Measurements from ENCODE around the gene AOPEP.

Gene AOPEP

DNA sequence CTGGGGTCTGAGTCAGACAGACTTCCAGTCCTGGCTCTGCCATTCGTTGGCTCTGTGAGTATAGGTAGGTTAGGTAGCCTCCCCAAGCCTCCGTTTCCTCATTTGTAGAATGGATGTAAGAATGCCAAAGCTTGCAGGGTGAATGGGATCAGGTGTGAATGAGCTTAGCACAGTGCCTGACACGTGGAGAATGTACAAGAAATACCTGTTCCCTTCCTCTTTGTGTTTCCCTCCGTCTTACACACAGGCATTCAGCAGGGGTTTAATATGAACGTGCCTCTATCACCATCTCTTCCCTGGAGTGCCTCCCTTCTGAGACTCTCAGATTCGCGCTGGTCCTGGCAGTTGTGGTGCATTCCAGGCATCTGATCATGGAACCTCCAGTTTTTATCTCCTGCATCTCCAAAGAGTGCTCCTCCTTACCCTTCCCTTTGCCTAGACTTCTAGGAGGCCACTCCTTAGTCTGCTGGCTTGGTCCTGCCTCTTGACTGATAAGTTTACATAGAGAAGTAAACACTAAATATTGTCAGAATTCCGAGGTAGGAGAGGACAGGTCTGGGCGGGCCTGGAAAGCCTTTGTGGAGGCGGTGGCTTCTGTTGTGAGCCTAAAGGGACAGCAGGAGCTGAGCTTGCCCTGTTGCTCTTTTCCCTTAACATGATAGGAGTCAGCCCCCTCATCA, 199.4 kb downstream of the AOPEP start:
- no peaks in the 10 kb centered on the region for H3K36me3 ChIP-seq (ENCODE audit: control insufficient read depth in 1 of 2, insufficient read depth in 2 of 2, low read length in 2 of 2)
- no peak overlapping the region for H3K4me3 ChIP-seq (ENCODE audit: low read depth in 1 of 2, low read length in 2 of 2)
- H3K9ac ChIP-seq (ENCODE audit: low read depth in 1 of 2, low read length in 2 of 2) = no peak overlapping the region
- no peaks in the 10 kb centered on the region for H3K9me3 ChIP-seq (ENCODE audit: control insufficient read depth in 1 of 2, low read length in 2 of 2)
- no peak overlapping the region for H3K27ac ChIP-seq (ENCODE audit: low read depth, low read length)
- H3K27me3 ChIP-seq (ENCODE audit: control insufficient read depth in 1 of 2, insufficient read depth in 2 of 2, low read length in 2 of 2) = no peaks in the 10 kb centered on the region
- H3K4me1 ChIP-seq (ENCODE audit: control insufficient read depth in 1 of 2, insufficient read depth in 2 of 2, low read length in 2 of 2) = peaks cover 0 to 16% of the 10 kb centered on the region in 2 donors

DNA sequence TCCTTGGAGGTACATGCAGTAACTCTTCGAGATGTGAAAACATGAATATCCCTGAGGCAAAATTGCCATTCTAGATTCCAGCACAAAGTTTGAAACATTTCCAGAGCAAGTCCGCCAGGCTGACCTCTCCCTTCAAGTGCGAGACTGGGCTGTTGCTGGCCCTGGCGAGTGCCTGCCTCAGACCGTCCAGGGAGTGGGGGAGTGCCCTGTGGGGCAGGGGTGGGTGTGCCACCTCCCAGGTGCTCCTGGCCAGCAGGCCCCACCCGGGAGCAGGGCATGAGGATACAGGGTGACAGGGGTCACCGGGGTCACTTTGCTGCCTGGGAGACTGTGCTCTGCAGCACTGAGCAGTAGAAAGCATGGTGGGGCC, 199.9 kb downstream of the AOPEP start:
- Histone ChIP-seq H3K9ac (ENCODE audit: low read depth in 1 of 2, low read length in 2 of 2) (no peak overlapping the region), H3K36me3 (ENCODE audit: control insufficient read depth in 1 of 2, insufficient read depth in 2 of 2, low read length in 2 of 2) (no peaks in the 10 kb centered on the region), H3K4me1 (ENCODE audit: control insufficient read depth in 1 of 2, insufficient read depth in 2 of 2, low read length in 2 of 2) (peaks cover 0 to 20% of the 10 kb centered on the region in 2 donors), H3K27ac (ENCODE audit: low read depth, low read length) (no peak overlapping the region), H3K4me3 (ENCODE audit: low read depth in 1 of 2, low read length in 2 of 2) (no peak overlapping the region), H3K27me3 (ENCODE audit: control insufficient read depth in 1 of 2, insufficient read depth in 2 of 2, low read length in 2 of 2) (no peaks in the 10 kb centered on the region), H3K9me3 (ENCODE audit: control insufficient read depth in 1 of 2, low read length in 2 of 2) (no peaks in the 10 kb centered on the region)

DNA sequence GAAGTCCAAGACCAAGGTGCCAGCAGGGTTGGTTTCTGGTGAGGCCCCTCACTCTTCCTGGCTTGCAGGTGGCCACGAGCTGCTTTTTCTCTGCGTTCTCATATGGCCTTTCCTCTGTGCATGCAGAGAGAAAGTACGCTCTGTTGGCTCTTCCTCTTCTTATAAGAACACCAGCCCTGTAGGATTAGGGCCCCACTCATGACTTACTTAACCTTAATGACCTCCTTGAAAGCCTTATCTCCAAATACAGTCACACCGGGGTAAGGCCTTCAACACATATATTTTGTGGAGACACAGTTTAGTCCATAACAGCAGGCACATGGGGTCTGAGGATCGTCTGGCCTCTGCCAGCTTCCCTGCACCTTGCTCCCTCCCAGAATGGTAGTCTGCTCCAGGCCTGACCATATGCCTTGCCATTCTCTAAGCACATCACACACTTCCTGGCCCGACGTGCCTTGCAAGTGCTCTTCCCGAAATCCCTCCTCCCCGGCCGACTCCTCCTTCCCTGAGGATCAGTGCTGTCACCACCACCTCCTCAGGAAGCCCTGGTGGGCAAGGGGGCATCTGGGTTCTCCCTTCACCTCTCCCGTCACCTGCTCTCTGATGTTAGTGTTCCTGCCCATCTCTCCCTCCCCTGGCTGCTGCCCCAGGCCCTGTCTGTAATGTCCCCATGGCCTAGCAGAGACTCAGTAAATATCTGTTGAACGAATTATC, 200.7 kb downstream of the AOPEP start:
- Histone ChIP-seq H3K36me3 (ENCODE audit: control insufficient read depth in 1 of 2, insufficient read depth in 2 of 2, low read length in 2 of 2) (no peaks in the 10 kb centered on the region), H3K9ac (ENCODE audit: low read depth in 1 of 2, low read length in 2 of 2) (no peak overlapping the region), H3K4me1 (ENCODE audit: control insufficient read depth in 1 of 2, insufficient read depth in 2 of 2, low read length in 2 of 2) (peaks cover 0 to 14% of the 10 kb centered on the region in 2 donors), H3K27ac (ENCODE audit: low read depth, low read length) (no peak overlapping the region), H3K27me3 (ENCODE audit: control insufficient read depth in 1 of 2, insufficient read depth in 2 of 2, low read length in 2 of 2) (no peaks in the 10 kb centered on the region), H3K4me3 (ENCODE audit: low read depth in 1 of 2, low read length in 2 of 2) (no peak overlapping the region), H3K9me3 (ENCODE audit: control insufficient read depth in 1 of 2, low read length in 2 of 2) (no peaks in the 10 kb centered on the region)

GRCh38 chr9:94927762-94928670, 201.5 kb downstream of the AOPEP start:
- no peak overlapping the region for H3K27ac ChIP-seq (ENCODE audit: low read depth, low read length)
- H3K9ac ChIP-seq (ENCODE audit: low read depth in 1 of 2, low read length in 2 of 2) = no peak overlapping the region
- H3K9me3 ChIP-seq (ENCODE audit: control insufficient read depth in 1 of 2, low read length in 2 of 2) = no peaks in the 10 kb centered on the region
- no peak overlapping the region for H3K4me3 ChIP-seq (ENCODE audit: low read depth in 1 of 2, low read length in 2 of 2)
- peaks cover 0 to 8% of the 10 kb centered on the region in 2 donors for H3K4me1 ChIP-seq (ENCODE audit: control insufficient read depth in 1 of 2, insufficient read depth in 2 of 2, low read length in 2 of 2)
- no peaks in the 10 kb centered on the region for H3K27me3 ChIP-seq (ENCODE audit: control insufficient read depth in 1 of 2, insufficient read depth in 2 of 2, low read length in 2 of 2)
- no peaks in the 10 kb centered on the region for H3K36me3 ChIP-seq (ENCODE audit: control insufficient read depth in 1 of 2, insufficient read depth in 2 of 2, low read length in 2 of 2)

DNA sequence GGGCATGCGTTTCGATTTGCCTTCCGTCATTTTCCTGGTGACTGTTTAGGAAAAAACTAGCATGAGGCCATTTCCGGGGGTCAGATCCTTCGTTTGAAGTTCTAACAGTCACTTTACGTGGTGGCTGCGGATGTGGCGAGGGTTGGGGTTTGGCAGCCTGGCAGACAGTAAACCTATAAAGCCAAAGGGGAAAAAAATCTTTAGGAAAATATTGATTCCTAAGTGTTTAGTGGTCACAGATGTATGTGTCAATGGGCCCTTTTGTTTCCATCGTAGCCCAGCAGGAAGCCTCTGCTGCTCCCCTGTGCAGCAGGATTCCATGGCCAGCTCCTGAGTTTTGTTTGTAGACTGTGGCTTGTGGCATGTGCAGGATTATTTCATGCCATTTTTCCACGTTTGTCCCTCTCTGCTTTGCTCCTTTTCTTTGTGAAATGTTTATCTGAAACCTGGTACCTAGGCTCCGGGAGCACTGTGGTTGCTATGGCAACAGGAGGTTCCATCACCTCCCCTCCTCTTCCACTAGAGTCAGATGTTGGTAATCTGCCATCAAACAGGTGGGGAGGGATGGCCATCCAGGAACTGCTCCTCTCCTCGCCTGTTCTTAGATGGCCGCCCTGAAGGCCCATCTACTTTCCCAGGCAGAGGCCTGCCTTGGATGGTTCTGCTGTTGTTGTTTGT, 202.3 kb downstream of the AOPEP start:
- Histone ChIP-seq H3K27me3 (ENCODE audit: control insufficient read depth in 1 of 2, insufficient read depth in 2 of 2, low read length in 2 of 2) (no peaks in the 10 kb centered on the region), H3K4me3 (ENCODE audit: low read depth in 1 of 2, low read length in 2 of 2) (no peak overlapping the region), H3K9me3 (ENCODE audit: control insufficient read depth in 1 of 2, low read length in 2 of 2) (no peaks in the 10 kb centered on the region), H3K36me3 (ENCODE audit: control insufficient read depth in 1 of 2, insufficient read depth in 2 of 2, low read length in 2 of 2) (no peaks in the 10 kb centered on the region), H3K4me1 (ENCODE audit: control insufficient read depth in 1 of 2, insufficient read depth in 2 of 2, low read length in 2 of 2) (peaks cover 0 to 8% of the 10 kb centered on the region in 2 donors), H3K27ac (ENCODE audit: low read depth, low read length) (no peak overlapping the region), H3K9ac (ENCODE audit: low read depth in 1 of 2, low read length in 2 of 2) (no peak overlapping the region)

- Histone ChIP-seq H3K27me3 (ENCODE audit: control insufficient read depth in 1 of 2, insufficient read depth in 2 of 2, low read length in 2 of 2) (no peaks in the 10 kb centered on the region), H3K36me3 (ENCODE audit: control insufficient read depth in 1 of 2, insufficient read depth in 2 of 2, low read length in 2 of 2) (no peaks in the 10 kb centered on the region), H3K9me3 (ENCODE audit: control insufficient read depth in 1 of 2, low read length in 2 of 2) (no peaks in the 10 kb centered on the region), H3K4me3 (ENCODE audit: low read depth in 1 of 2, low read length in 2 of 2) (no peak overlapping the region), H3K9ac (ENCODE audit: low read depth in 1 of 2, low read length in 2 of 2) (no peak overlapping the region), H3K4me1 (ENCODE audit: control insufficient read depth in 1 of 2, insufficient read depth in 2 of 2, low read length in 2 of 2) (peaks cover 0 to 8% of the 10 kb centered on the region in 2 donors), H3K27ac (ENCODE audit: low read depth, low read length) (no peak overlapping the region)
Measured at GRCh38 chr9:94929369-94929756, 202.9 kb downstream of the AOPEP start.

DNA sequence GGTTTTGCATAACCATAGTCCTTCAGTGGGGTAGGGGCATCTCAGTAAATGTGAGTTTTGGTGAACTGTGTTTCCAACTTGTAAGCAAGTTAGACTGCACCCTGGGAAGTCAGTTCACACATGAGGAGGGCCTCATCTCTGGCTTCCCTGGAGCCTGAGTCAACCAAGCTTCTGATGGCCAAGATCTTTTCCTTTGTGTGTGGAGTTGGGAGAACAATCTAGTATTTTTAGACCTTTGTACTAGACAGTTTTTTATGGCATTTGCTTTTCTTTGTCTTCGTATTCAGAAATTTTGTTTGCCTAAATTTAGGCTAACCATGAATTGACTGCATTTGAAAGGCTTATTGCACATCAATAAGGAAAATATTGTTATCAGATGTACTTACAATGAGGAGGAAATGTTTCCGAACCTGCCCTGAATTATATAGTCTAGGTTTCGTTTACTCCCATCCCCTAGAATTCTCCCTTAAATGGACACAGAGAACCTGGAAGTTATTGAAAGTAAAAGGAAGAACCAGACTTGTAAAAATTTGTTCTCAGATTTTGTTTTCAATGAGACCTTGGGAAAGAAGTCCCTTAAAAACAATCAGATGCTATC, 204.6 kb downstream of the AOPEP start:
- Histone ChIP-seq H3K36me3 (ENCODE audit: control insufficient read depth in 1 of 2, insufficient read depth in 2 of 2, low read length in 2 of 2) (no peaks in the 10 kb centered on the region), H3K27ac (ENCODE audit: low read depth, low read length) (no peak overlapping the region), H3K9me3 (ENCODE audit: control insufficient read depth in 1 of 2, low read length in 2 of 2) (no peaks in the 10 kb centered on the region), H3K4me1 (ENCODE audit: control insufficient read depth in 1 of 2, insufficient read depth in 2 of 2, low read length in 2 of 2) (peaks cover 0 to 8% of the 10 kb centered on the region in 2 donors), H3K4me3 (ENCODE audit: low read depth in 1 of 2, low read length in 2 of 2) (no peak overlapping the region), H3K9ac (ENCODE audit: low read depth in 1 of 2, low read length in 2 of 2) (no peak overlapping the region), H3K27me3 (ENCODE audit: control insufficient read depth in 1 of 2, insufficient read depth in 2 of 2, low read length in 2 of 2) (no peaks in the 10 kb centered on the region)

DNA sequence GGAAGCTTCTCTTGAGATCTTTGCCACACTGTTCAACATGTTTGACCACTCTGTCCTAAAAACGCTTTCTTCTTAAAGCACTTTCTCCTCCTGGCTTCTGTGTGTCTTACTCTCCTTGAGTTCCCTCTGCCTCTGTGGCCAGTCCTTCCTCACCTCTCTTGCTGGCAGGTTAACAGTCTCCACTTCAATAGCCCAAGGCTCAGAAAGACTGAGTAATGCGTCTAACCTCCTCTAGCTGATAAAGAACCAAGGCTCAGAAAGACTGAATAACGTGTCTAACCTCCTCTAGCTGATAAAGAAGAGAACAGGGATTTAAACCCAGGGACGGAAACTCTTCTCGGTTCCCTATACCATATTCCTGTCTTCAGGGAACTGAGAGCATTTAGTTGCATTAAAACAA, 205.2 kb downstream of the AOPEP start:
- no peaks in the 10 kb centered on the region for H3K36me3 ChIP-seq (ENCODE audit: control insufficient read depth in 1 of 2, insufficient read depth in 2 of 2, low read length in 2 of 2)
- H3K27ac ChIP-seq (ENCODE audit: low read depth, low read length) = no peak overlapping the region
- H3K9me3 ChIP-seq (ENCODE audit: control insufficient read depth in 1 of 2, low read length in 2 of 2) = no peaks in the 10 kb centered on the region
- no peak overlapping the region for H3K4me3 ChIP-seq (ENCODE audit: low read depth in 1 of 2, low read length in 2 of 2)
- no peak overlapping the region for H3K9ac ChIP-seq (ENCODE audit: low read depth in 1 of 2, low read length in 2 of 2)
- peaks cover 0 to 8% of the 10 kb centered on the region in 2 donors for H3K4me1 ChIP-seq (ENCODE audit: control insufficient read depth in 1 of 2, insufficient read depth in 2 of 2, low read length in 2 of 2)
- H3K27me3 ChIP-seq (ENCODE audit: control insufficient read depth in 1 of 2, insufficient read depth in 2 of 2, low read length in 2 of 2) = no peaks in the 10 kb centered on the region

- Histone ChIP-seq H3K9me3 (ENCODE audit: control insufficient read depth in 1 of 2, low read length in 2 of 2) (no peaks in the 10 kb centered on the region), H3K9ac (ENCODE audit: low read depth in 1 of 2, low read length in 2 of 2) (no peak overlapping the region), H3K4me1 (ENCODE audit: control insufficient read depth in 1 of 2, insufficient read depth in 2 of 2, low read length in 2 of 2) (peaks cover 0 to 8% of the 10 kb centered on the region in 2 donors), H3K27ac (ENCODE audit: low read depth, low read length) (no peak overlapping the region), H3K4me3 (ENCODE audit: low read depth in 1 of 2, low read length in 2 of 2) (no peak overlapping the region), H3K27me3 (ENCODE audit: control insufficient read depth in 1 of 2, insufficient read depth in 2 of 2, low read length in 2 of 2) (no peaks in the 10 kb centered on the region), H3K36me3 (ENCODE audit: control insufficient read depth in 1 of 2, insufficient read depth in 2 of 2, low read length in 2 of 2) (no peaks in the 10 kb centered on the region)
Measured at GRCh38 chr9:94932652-94933510, 206.4 kb downstream of the AOPEP start.
